HG03196 (cell line): ENCODE data around the gene GAS7.

Experiments
- ATAC-seq: cut with Tn5 transposase; IDR thresholded peaks from one replicate; pipeline ENCODE4 v1.9.1; 2021; ENCODE audit not compliant: unreplicated experiment

GAS7 gene

DNA sequence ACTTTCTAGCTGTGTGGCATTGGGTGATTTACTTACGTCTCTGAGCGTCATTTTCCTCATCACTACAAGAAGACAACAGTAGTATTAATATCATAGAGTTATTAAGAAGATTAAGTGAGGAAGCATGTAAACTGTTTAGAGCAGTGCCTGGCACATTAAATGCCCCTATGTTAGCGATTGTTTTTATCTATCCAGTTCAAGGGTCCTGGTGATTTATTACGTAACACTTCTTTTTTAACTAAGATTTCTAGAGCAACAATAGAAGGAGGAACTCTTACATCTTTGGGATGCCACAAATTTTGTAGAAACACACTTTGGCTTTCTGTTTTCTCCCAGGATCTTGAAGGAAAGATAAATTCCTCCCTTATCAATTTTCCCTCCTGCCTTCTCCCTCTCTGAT, 3.3 kb upstream of the GAS7 start:
- no peak for ATAC-seq

DNA sequence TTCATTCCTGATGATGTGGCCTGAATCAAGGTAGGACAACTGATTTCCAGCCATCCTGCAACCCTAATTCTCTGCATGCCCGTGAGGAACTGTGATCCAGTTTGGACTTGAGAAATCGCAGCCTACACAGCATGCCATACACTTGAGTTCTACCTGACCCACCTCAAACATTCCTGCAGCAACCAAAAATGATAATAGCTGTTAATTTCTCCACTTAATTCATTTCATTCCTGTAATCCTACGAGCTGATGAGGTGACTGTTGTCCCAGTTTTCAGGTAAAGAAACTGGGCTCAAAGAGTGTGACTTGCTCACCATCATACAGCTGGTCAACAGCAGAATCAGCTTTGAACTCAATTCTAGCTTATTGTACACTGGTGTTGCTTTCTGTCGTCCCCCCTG, 2.2 kb upstream of the GAS7 start:
- no peak for ATAC-seq

- ATAC-seq, result no peak
Measured at GRCh38 chr17:10200016-10200415, 1.6 kb upstream of the GAS7 start.

- ATAC-seq, result peak; percentile 9
Measured at GRCh38 chr17:10197721-10198508, 491 bp downstream of the GAS7 start.

- ATAC-seq, result no peak
Measured at GRCh38 chr17:10197362-10197720, 1.1 kb downstream of the GAS7 start.

DNA sequence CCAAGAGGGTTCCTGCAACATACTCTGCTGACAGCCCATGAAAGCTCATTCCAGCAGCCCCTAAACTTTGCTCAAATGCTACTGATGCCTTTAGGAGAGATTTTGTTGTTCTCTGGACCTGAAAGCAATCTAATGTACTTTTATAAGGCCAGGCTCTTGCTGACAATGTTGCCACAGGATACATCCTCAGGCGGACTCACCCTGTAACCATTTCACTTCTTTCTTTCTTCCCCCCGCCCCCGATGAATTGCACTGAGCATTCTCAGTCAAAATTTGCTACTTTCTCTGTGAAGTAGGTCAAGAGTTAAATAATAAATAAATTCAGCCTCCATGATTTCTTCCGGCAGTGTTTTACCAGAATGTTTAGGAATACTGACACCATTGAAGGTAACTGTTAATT, 1.5 kb downstream of the GAS7 start:
- no peak for ATAC-seq

DNA sequence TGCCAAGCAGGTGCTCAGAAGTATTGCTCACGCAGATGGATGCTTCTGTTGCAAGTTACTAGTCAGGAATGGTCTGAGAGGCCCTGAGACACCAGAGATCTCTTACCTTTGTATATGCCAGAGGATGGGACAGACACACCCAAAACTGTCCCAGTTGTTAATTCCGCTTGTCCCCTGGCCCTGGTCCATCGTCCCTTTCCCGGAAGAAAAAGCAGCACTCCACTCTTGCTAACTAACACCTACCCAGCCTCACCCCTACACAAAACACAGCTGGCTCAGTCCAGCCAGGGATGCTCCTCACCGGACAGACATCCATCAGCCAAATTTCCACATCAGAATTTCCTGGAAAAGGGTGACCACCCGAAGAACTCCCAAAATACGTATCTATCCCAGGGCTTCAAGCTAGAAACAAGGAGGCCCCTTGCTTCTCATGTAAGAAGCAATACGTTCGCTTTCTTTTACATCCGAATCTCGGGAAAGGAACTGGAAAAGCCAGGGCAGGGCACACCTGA, 2.0 kb downstream of the GAS7 start:
- ATAC-seq, result no peak

GRCh38 chr17:10195090-10195805, 3.2 kb downstream of the GAS7 start:
- no peak for ATAC-seq

GRCh38 chr17:10193632-10194031, 4.8 kb downstream of the GAS7 start:
- no peak for ATAC-seq

DNA sequence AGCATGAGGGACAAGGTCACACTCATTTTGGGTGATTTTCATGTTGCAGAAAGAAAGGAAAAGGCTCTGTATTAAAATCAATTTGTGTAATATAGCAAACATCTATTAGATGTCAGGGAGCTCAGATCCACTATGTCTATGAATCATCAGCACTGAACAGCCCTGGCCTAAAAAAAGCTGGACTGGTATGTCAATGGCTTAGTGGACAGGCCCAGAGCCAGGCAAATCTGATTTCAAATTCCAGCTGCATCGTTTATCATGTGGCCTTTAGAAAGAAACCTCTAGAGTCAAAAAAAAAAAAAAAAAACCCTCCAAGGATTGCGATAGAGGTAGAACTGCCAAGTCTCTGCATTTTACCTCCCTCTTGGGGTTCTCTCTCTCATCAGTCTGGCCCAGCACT, 5.4 kb downstream of the GAS7 start:
- ATAC-seq, result no peak

DNA sequence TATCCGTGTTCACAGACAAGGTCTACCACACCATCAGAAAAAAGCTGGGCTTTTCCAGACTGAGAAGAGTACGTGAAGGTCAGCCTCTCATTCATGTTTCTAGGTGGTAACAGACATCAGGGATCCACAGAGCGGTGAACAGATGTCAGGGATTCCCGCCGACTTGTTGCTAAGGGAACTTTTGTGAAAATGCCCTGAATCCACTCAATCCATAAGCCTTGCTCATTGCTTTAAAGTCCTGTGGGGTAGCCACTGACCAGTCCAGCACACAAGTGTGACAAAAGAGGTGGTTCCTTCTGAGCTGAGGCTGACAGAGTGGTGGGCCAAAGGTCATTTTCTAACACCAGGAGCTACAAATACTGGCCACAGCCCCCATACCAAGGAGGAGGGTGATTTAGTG, 5.9 kb downstream of the GAS7 start:
- ATAC-seq, result no peak

DNA sequence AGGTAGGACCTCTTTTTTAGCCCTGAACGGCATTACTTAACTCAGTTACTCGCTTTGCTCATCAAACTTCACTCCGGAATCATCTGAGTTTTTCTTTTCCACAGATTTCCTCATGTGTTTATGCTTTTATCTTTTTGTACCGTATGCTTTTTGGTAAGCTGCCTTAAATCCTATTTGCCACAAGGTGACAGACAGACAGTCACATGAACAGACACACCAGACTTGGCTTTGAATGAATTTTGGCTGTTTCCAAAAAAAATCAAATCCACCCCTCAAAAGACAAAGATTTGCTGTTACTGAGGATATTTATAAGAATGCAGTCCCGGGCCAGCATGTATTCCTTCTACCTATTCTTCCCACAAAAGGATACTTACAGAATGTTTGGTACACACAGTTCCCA, 10.9 kb downstream of the GAS7 start:
- ATAC-seq, result no peak

DNA sequence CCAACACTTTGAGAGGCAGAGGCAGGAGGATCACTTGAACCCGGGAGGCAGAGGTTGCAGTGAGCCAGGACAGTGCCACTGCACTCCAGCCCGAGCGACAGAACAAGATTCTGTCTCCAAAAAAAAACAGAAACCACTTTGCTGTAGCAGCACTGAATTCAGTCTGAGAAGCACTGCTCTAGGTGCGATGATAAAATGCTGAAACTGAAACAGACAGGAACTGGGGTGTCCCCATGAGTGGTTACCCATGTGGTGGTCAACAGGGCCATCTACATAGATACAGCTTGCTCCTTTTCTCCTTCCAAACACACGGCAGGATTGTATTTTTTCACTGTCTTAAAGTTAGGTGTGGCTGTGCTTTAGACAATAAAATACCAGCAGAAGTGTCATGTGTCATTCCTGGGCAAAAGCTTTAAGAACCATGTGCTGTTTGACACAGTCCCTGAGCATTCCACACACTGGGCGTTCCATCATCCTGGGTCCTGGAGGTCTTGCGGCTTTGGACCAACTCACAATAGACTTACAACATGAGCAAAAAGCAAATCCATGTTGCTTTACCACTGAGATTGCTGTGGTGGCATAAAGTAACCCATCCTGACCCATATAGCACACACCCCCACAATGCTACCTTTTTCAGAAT, 11.5 kb downstream of the GAS7 start:
- no peak for ATAC-seq

- no peak for ATAC-seq
Measured at GRCh38 chr17:10183931-10184930, 14.2 kb downstream of the GAS7 start.

DNA sequence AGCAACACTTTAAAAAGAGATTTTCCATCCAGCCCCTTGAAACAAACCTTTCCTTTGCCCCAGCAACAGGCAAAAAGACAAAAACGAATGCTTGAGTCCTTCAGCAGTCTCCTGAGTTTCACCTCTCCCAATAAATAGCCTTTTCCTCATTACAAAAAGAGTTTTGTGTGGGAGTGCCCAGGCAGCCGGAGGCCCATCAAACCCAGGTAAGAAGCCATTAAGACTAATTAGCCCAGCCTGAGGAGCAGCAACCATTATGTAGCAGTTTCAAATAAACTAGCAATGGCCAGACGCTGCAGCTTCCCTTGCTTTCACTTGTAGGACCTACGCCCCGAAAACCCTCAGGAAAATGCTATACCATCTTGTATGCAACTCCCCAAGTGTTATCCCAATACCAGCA, 15.6 kb downstream of the GAS7 start:
- no peak for ATAC-seq

GRCh38 chr17:10178506-10178991, 19.9 kb downstream of the GAS7 start:
- ATAC-seq, result no peak

DNA sequence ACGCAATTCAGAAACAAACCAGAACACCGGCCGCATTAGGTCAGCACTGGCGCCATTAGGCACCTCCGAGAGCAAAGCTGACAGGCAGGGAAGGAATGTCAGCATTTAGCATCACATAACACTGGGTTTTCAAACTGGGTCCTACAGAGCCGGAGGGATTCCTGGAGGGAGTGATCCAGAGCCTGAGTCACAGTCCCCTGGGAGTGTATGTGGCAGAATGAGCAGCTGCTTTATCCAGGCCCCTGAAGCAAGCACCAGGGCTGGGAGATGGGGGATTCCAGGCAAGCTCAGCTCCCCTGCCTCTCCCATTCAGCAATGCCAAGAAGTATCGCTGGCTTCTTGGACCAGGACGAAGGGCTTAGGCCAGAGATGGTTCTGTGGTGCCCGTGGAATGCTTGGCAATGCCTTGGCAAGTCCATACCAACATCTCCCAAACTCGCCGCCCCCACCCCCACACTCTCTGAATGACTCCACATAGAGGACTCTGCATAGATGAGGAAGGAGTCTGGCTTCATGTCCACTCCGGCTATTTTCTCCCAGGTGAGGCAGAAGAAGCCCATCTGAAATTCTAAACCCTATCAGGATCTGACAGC, 20.4 kb downstream of the GAS7 start:
- ATAC-seq, result no peak

DNA sequence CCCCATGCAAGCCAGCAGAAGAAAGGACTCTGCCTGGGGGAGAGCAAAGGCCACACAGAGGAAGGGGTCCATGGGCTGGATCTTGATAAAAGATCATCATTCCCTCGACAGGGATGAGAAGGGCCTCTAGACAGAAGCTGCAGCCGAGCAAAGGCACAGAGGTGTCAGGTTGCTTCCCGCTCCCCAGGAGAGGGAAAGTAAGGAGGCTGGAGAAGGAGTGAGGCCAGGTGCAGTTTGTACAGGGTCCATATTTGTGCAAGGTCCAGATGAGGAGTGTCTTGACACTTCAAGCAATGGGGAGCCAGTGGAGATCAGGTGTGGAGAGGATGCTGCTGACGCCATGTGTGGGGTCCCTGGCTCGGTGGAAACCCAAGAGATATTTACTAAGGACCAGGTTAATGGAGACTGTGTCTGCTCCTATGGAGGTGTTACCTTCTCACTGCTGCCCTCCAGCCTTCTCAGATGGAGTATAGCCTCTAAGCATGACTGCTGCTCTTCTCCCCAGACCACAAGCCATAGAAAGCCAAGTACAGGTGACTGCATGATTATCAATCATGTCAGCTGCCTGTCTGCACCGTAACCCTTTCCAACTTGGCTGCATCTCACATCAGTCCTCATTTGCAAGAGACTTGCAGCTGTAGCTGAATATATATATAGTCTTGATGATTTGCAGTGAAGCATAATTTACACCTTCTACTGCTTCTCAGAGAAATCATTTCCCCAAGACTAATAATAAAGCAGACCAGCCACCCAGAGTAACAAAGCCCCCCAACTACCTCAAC, 21.1 kb downstream of the GAS7 start:
- ATAC-seq, result no peak

- ATAC-seq, result no peak
Measured at GRCh38 chr17:10173913-10174312, 24.5 kb downstream of the GAS7 start.
